ENCODE data around the gene RPGR.

- TF ChIP-seq EP300 (conservative IDR thresholded peaks at IDR 0.05; ENCODE audit: poor library complexity, severe bottlenecking) (no peak), CTCF (IDR thresholded peaks at IDR 0.05; ENCODE audit: poor library complexity, severe bottlenecking) (no peak), TAF1 (IDR thresholded peaks at IDR 0.05; ENCODE audit: low read depth) (no peak), REST (IDR thresholded peaks at IDR 0.05; ENCODE audit: borderline replicate concordance) (no peak)
Observed at GRCh38 chrX:38293741-38294140, 33.6 kb downstream of the RPGR start.

All from neural cell (in vitro differentiated cells).